GM10266 (cell line): ENCODE data around the gene ZNF205.

Experiments
- DNase-seq: peaks from one replicate; pipeline ENCODE4 v3.0.0; 2012; ENCODE audit errors: extremely low spot score
- CTCF ChIP-seq: IDR thresholded peaks from 2 replicates; pipeline ENCODE4 v1.5.1; 2012; ENCODE audit warnings: mild to moderate bottlenecking, low read depth; ENCODE audit not compliant: control insufficient read depth, insufficient read depth; ENCODE audit errors: missing control alignments

ZNF205 gene

DNA sequence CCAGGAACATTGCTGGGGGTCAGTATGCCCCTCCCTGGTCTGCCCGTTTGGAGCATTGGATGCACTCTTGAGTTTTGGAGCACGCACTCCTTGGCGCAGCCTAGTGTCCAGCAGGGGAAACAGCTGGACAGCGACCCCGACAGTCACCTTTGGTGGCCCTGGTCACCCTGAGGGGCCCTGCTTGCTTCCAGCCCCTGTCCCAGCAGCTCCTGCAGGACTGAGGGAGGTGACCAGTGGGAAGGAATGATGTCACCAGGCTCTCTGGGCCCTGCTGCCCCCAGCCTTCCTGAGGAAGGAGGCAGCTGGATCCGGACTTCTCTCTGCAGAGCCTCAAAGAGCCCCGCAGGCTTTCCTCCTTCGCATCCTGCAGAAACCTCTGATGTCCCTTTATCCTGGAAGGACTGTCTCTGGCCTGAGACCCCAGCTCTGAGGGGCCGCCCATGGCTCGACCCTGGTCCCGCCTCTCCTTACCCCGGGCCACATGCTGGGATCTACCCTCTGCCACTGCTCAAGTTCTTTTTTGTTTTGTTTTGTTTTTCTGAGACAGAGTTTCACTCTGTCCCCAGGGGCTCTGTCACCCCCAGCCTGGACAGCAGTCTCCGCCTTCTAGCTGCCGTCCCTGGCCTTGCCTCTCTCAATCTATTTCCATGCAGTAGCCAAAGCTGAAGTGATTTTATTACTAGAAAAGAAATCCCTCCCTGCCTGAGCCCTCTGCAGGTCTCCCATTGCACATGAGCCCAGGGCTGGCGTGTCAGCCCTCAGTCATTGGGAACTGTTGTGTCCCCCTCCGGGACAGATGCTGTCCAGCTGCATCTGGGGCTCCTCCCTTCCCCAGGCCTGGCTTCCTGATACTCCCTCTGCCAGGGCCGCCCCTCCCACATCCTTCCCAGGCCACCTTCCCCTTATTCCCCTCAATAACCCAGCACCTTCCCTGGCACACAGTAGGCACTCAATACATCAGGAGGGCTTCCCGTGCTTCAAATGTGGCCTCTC lies 24.8 kb upstream of the ZNF205 start:
- TF ChIP-seq CTCF = peak; percentile 67
- peak; percentile 47 for DNase-seq

DNA sequence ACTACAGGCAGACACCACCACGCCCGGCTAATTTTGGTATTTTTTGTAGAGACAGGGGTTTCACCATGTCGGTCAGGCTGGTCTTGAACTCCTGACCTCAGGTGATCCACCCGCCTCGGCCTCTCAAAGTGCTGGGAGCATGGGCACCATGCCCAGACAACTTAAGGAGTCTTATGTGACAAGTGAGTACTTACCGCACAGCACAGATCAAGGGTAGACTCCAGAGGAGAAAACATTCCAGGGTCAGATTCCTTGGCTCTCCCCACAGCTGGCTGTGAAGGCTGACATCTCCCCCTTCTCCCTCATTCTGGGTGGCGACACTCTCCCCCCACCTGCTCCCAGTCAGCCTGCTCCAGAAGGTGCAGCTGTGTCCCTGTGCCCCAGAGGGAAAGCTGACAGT lies 23.9 kb upstream of the ZNF205 start:
- DNase-seq = peak; percentile 13
- TF ChIP-seq CTCF = no peak

- no peak for TF ChIP-seq CTCF
- peak; percentile 2 for DNase-seq
Measured at GRCh38 chr16:3088925-3089716, 23.3 kb upstream of the ZNF205 start.

- no peak for TF ChIP-seq CTCF
- DNase-seq = peak; percentile 23
Measured at GRCh38 chr16:3089717-3090592, 22.4 kb upstream of the ZNF205 start.

DNA sequence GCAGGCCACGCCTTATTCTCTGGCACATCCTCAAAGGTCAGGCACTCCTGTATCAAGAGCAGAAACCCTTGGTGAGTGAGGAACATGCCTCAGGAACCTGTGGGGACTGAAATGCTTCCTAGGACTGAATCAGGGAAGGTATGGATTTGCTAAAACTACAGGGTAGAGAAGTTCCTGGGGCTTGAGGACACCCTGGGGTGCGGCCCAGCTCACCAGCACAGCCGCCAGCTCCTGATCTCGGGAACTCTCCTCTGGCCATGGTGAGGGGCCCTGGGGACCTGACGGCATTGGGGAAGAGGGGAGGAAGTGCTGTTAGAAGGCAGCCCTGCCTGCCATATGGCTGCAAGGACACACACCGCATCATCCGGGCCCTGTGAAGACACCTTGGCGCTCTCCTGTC lies 20.8 kb upstream of the ZNF205 start:
- no peak for TF ChIP-seq CTCF
- DNase-seq = peak; percentile 24

DNA sequence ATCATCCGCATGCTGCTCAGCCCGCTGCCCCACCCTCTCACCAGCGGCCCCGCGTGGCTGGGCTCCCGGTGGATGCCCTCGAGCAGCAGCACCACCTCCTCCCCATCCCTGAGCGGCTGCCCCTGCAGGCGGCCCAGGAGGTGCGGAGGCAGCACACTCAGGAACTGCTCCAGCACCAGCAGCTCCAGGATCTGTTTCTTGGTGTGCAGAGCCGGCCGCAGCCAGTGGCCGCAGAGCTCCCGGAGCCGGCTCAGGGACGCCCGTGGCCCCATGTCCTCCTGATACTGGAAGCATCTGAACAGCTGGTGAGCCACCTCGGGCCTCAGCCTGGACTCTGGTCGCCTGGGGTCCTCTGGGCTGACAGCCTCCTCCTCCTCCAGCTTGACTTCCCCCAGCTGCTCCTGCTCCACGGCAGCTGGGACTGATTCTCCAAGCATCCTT lies 19.9 kb upstream of the ZNF205 start:
- TF ChIP-seq CTCF = no peak
- DNase-seq = peak; percentile 10
